IMR-90 (cell line): Measurements from ENCODE around the gene GNPTG. TPM values are rescaled to one million over a fixed set of nuclear protein-coding genes. Genes with fewer than 3 reads are reported as not detected.

Experiments
- ATAC-seq: fragments of 200-7000 bp; cut with Tn5 transposase; 2 replicates; pipeline ENCODE4 v1.9.1; 2020; ENCODE audit warnings: low read depth, mild to moderate bottlenecking, moderate library complexity
- BruUV-seq: library from RNA; stranded (reverse); fragments of 400-500 nt; replicated peaks from 2 replicates; lab custom pipeline; 2021; lab: Mats Ljungman, UMichigan
- CTCF ChIA-PET: fragments of 300-600 bp; formaldehyde crosslinking; extraction: SDS; loops from one replicate; lab custom pipeline; 2021; ENCODE audit warnings: antibody characterized with exemption; lab: Yijun Ruan, JAX
- POLR2A ChIA-PET: fragments of 300-600 bp; sonication (Branson Sonifier 250); formaldehyde crosslinking; loops from one replicate; lab custom pipeline; 2022; ENCODE audit warnings: antibody characterized with exemption; ENCODE audit not compliant: unreplicated experiment; lab: Charles Lee
- DNase-seq: peaks from one replicate; pipeline ENCODE4 v3.0.0; 2013
- H2AFZ ChIP-seq: replicated peaks from 2 replicates; pipeline ENCODE3; 2013; ENCODE audit warnings: low read length, mild to moderate bottlenecking; ENCODE audit not compliant: poor library complexity
- H2AK5ac ChIP-seq: 2 replicates; pipeline ENCODE4 v1.6.1; 2013; ENCODE audit warnings: low read depth, low read length, inconsistent platforms
- H2AK9ac ChIP-seq: replicated peaks from 2 replicates; pipeline ENCODE3; 2013; ENCODE audit warnings: mild to moderate bottlenecking, low read depth, low read length, moderate library complexity; ENCODE audit not compliant: poor library complexity
- H2BK120ac ChIP-seq: 2 replicates; pipeline ENCODE4 v1.6.1; 2013; ENCODE audit warnings: low read depth, low read length, inconsistent platforms
- H2BK15ac ChIP-seq: 3 replicates; pipeline ENCODE4 v1.6.1; 2013; ENCODE audit warnings: low read depth, low read length, inconsistent platforms
- H2BK20ac ChIP-seq: 2 replicates; pipeline ENCODE4 v1.6.1; 2013; ENCODE audit warnings: low read depth, mild to moderate bottlenecking, inconsistent platforms, low read length, moderate library complexity
- H2BK5ac ChIP-seq: 2 replicates; pipeline ENCODE4 v1.6.1; 2013; ENCODE audit warnings: mild to moderate bottlenecking, low read depth, low read length, inconsistent platforms; ENCODE audit not compliant: poor library complexity, severe bottlenecking
- H3K14ac ChIP-seq: replicated peaks from 2 replicates; pipeline ENCODE4 v1.6.1; 2013; ENCODE audit warnings: low read depth, low read length, inconsistent platforms
- H3K18ac ChIP-seq: 2 replicates; pipeline ENCODE4 v1.6.1; 2013; ENCODE audit warnings: low read depth, low read length, control low read depth
- H3K23ac ChIP-seq: 2 replicates; pipeline ENCODE4 v1.6.1; 2013; ENCODE audit warnings: low read depth, low read length, inconsistent platforms
- H3K27ac ChIP-seq: 2 replicates; pipeline ENCODE4 v1.5.1; 2013; ENCODE audit warnings: mild to moderate bottlenecking, control low read depth, low read length; ENCODE audit not compliant: insufficient read depth
- H3K27me3 ChIP-seq: 2 replicates; pipeline ENCODE4 v1.6.1; 2013; ENCODE audit warnings: low read length; ENCODE audit not compliant: control insufficient read depth, insufficient read depth
- H3K36me3 ChIP-seq: 2 replicates; pipeline ENCODE4 v1.6.1; 2013; ENCODE audit warnings: low read length, mixed read lengths; ENCODE audit not compliant: control insufficient read depth, insufficient read depth
- H3K4ac ChIP-seq: 2 replicates; pipeline ENCODE4 v1.6.1; 2013; ENCODE audit warnings: low read depth, low read length, inconsistent platforms
- H3K4me1 ChIP-seq: 2 replicates; pipeline ENCODE4 v1.6.1; 2013; ENCODE audit warnings: low read length, mixed read lengths; ENCODE audit not compliant: control insufficient read depth, insufficient read depth
- H3K4me2 ChIP-seq: 2 replicates; pipeline ENCODE4 v1.6.1; 2013; ENCODE audit warnings: low read depth, mild to moderate bottlenecking, control low read depth, low read length, moderate library complexity
- H3K4me3 ChIP-seq: 2 replicates; pipeline ENCODE4 v1.5.1; 2013; ENCODE audit warnings: low read depth, mild to moderate bottlenecking, control low read depth, low read length, moderate library complexity; ENCODE audit not compliant: insufficient read depth
- H3K56ac ChIP-seq: 2 replicates; pipeline ENCODE4 v1.6.1; 2013; ENCODE audit warnings: low read length, inconsistent platforms; ENCODE audit not compliant: insufficient read depth; ENCODE audit errors: extremely low read depth
- H3K79me1 ChIP-seq, 2 experiments: 2 replicates each; pipeline ENCODE4 v1.6.1; 2013; ENCODE audit warnings: low read length in 2 of 2, inconsistent platforms in 1 of 2, low read depth in 1 of 2
- H3K9ac ChIP-seq: 2 replicates; pipeline ENCODE4 v1.6.1; 2013; ENCODE audit warnings: low read depth, low read length, control low read depth
- H3K9me1 ChIP-seq: 2 replicates; pipeline ENCODE4 v1.6.1; 2013; ENCODE audit warnings: low read length, inconsistent platforms; ENCODE audit not compliant: insufficient read depth
- H3K9me3 ChIP-seq: 2 replicates; pipeline ENCODE4 v1.6.1; 2013; ENCODE audit warnings: low read length; ENCODE audit not compliant: control insufficient read depth, insufficient read depth
- H4K20me1 ChIP-seq: 2 replicates; pipeline ENCODE4 v1.6.1; 2013; ENCODE audit warnings: low read length, inconsistent platforms; ENCODE audit not compliant: insufficient read depth
- H4K5ac ChIP-seq: 2 replicates; pipeline ENCODE4 v1.6.1; 2013; ENCODE audit warnings: mild to moderate bottlenecking, low read depth, low read length, control low read depth
- H4K8ac ChIP-seq, 2 experiments: 2 replicates each; pipeline ENCODE4 v1.6.1; 2013; ENCODE audit warnings: low read depth in 2 of 2, low read length in 2 of 2, control low read depth in 1 of 2, inconsistent platforms in 1 of 2
- H4K91ac ChIP-seq: 2 replicates; pipeline ENCODE4 v1.6.1; 2013; ENCODE audit warnings: low read depth, low read length, inconsistent platforms; ENCODE audit not compliant: insufficient read depth
- BHLHE40 ChIP-seq: fragments of 150-350 bp; IDR thresholded peaks from 2 replicates; pipeline ENCODE4 v1.6.1; 2016; ENCODE audit warnings: mild to moderate bottlenecking, low read depth, low read length
- CEBPB ChIP-seq: IDR thresholded peaks from 2 replicates; pipeline ENCODE4 v1.6.1; 2012; ENCODE audit warnings: low read depth, low read length, improper control_type of control experiment
- CHD1 ChIP-seq: IDR thresholded peaks from 2 replicates; pipeline ENCODE4 v1.6.1; 2012; ENCODE audit warnings: low read depth, low read length, improper control_type of control experiment
- CTCF ChIP-seq: conservative IDR thresholded peaks from 2 replicates; pipeline ENCODE4 v1.5.1; 2012; ENCODE audit warnings: mild to moderate bottlenecking, low read depth, low read length, improper control_type of control experiment
- ELK1 ChIP-seq: fragments of 150-350 bp; IDR thresholded peaks from 2 replicates; pipeline ENCODE4 v1.6.1; 2016; ENCODE audit warnings: low read depth, mild to moderate bottlenecking, low read length, moderate library complexity, borderline replicate concordance
- FOS ChIP-seq: fragments of 150-350 bp; IDR thresholded peaks from 2 replicates; pipeline ENCODE4 v1.6.1; 2016; ENCODE audit warnings: low read depth, low read length
- MAFK ChIP-seq: IDR thresholded peaks from 2 replicates; pipeline ENCODE4 v1.6.1; 2012; ENCODE audit warnings: low read depth, low read length, improper control_type of control experiment
- MAZ ChIP-seq: IDR thresholded peaks from 2 replicates; pipeline ENCODE4 v1.6.1; 2012; ENCODE audit warnings: low read depth, mild to moderate bottlenecking, low read length, improper control_type of control experiment, moderate library complexity, borderline replicate concordance
- MXI1 ChIP-seq: IDR thresholded peaks from 2 replicates; pipeline ENCODE4 v1.6.1; 2012; ENCODE audit warnings: low read depth, mild to moderate bottlenecking, low read length, moderate library complexity, borderline replicate concordance
- NFE2L2 ChIP-seq: fragments of 150-350 bp; IDR thresholded peaks from 2 replicates; pipeline ENCODE4 v1.6.1; 2016; ENCODE audit warnings: low read depth, mild to moderate bottlenecking, low read length
- POLR2A ChIP-seq: IDR thresholded peaks from 2 replicates; pipeline ENCODE4 v1.6.1; 2012; ENCODE audit warnings: mild to moderate bottlenecking, low read depth, low read length
- RAD21 ChIP-seq: IDR thresholded peaks from 2 replicates; pipeline ENCODE4 v1.6.1; 2012; ENCODE audit warnings: low read length, improper control_type of control experiment
- RCOR1 ChIP-seq: IDR thresholded peaks from 2 replicates; pipeline ENCODE4 v1.6.1; 2012; ENCODE audit warnings: mild to moderate bottlenecking, low read length, improper control_type of control experiment; ENCODE audit not compliant: insufficient replicate concordance
- RFX5 ChIP-seq: IDR thresholded peaks from 2 replicates; pipeline ENCODE4 v1.8.0; 2012; ENCODE audit warnings: low read depth, mild to moderate bottlenecking, low read length, moderate library complexity
- SMC3 ChIP-seq: fragments of 150-350 bp; IDR thresholded peaks from 2 replicates; pipeline ENCODE4 v1.6.1; 2016; ENCODE audit warnings: low read depth, mild to moderate bottlenecking, antibody characterized with exemption, low read length, moderate library complexity
- USF2 ChIP-seq: fragments of 150-350 bp; IDR thresholded peaks from 2 replicates; pipeline ENCODE4 v1.6.1; 2017; ENCODE audit warnings: mild to moderate bottlenecking, antibody characterized with exemption, low read length, low read depth
- WGBS, 2 experiments: methylation state at CpG; one replicate each; pipeline versions ENCODE4 v1.1.5 to v1.1.7; 2013; ENCODE audit warnings: missing lambda C conversion rate in 2 of 2; ENCODE audit not compliant: insufficient read length in 1 of 2; ENCODE audit errors: extremely low coverage in 2 of 2; 5-methylcytosine and 5-hydroxymethylcytosine counted together
- dilution Hi-C: fragments of 300-500 bp; cut with HindIII; formaldehyde crosslinking; loops from one replicate; pipeline ENCODE4 v1.14.3; 2018; ENCODE audit warnings: low sequenced_read_pairs; ENCODE audit not compliant: unreplicated experiment
- in situ Hi-C: fragments of 300-500 bp; cut with MboI; formaldehyde crosslinking; loops from 3 replicates; pipeline ENCODE4 v1.14.3; 2019; ENCODE audit warnings: low sequenced_read_pairs, inconsistent platforms, mixed read lengths
- intact Hi-C: fragments of 100-400 bp; cut with micrococcal nuclease; formaldehyde crosslinking; loops from 2 replicates; pipeline ENCODE4 v1.10.0; 2022
- polyA plus RNA-seq, 3 experiments: library from polyadenylated mRNA; depleted of rRNA; stranded (reverse); fragments of >200 nt; gene quantifications; 2 replicates each; pipeline ENCODE4 v1.2.3, GENCODE V29; 2012; ENCODE audit warnings: low replicate concordance in 1 of 3
- total RNA-seq: library from RNA; depleted of rRNA; stranded (reverse); fragments of >200 nt; gene quantifications from 2 replicates; pipeline ENCODE4 v1.2.3, GENCODE V29; 2012

The GNPTG gene
- total and polyA plus RNA-seq, 2 of the 4 experiments (the other 2 are of a cell fraction): 14.9 to 70.8 TPM

DNA sequence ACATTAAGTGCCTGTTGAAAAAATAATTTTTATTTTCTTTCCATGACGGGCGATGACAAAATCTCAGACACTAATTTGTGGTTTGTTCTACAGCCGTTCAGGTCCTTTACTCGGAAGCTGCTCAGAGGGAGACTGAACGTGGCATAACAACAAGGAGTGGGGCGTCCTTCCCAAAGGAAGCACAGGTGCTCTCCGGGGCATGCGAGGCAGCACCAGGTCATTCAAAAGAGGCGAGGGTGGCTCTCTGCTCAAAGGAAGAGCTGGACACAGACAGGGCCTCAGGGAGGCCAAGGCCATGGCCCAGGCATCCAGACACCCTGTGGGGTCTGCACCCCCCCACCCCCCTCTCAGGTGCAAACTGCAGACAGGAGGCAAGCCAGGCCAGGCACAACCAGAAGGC is 46.6 kb downstream of the GNPTG start:
- Histone ChIP-seq H2BK20ac (no peak overlapping the region), H3K4me2 (no peak overlapping the region), H4K8ac (no peak overlapping the region), H3K14ac (no peak overlapping the region), H3K9me3 (no peaks in the 10 kb centered on the region), H3K4me1 (no peaks in the 10 kb centered on the region), H3K36me3 (peaks cover 46% of the 10 kb centered on the region), H2BK120ac (no peak overlapping the region), H3K56ac (no peak overlapping the region), H3K4ac (no peak overlapping the region), H4K20me1 (no peaks in the 10 kb centered on the region), H3K18ac (no peak overlapping the region), H3K79me1 (no peaks in the 10 kb centered on the region), H3K27ac (no peak overlapping the region), H3K23ac (no peak overlapping the region), H3K9ac (no peak overlapping the region), H3K9me1 (no peaks in the 10 kb centered on the region), H2BK5ac (no peak overlapping the region), H4K5ac (no peak overlapping the region), H3K4me3 (no peak overlapping the region), H2AK9ac (no peak overlapping the region), H2BK15ac (no peak overlapping the region), H3K27me3 (no peaks in the 10 kb centered on the region), H2AFZ (no peak overlapping the region), H4K91ac (no peak overlapping the region), H2AK5ac (no peak overlapping the region)
- BruUV-seq: no TSS peak
- ChIA-PET CTCF (no interaction called here), POLR2A (no interaction called here)
- intact Hi-C loops: no loop called here
- dilution Hi-C loops: no loop called here
- no peak for DNase-seq
- in situ Hi-C loops: no loop called here
- TF ChIP-seq CTCF: no peak
- TF ChIP-seq NFE2L2: no peak
- TF ChIP-seq CEBPB: no peak
- no peak for TF ChIP-seq MAZ
- no peak for TF ChIP-seq FOS
- TF ChIP-seq SMC3: no peak
- TF ChIP-seq RFX5: no peak
- TF ChIP-seq MXI1: no peak
- no peak for TF ChIP-seq POLR2A
- no peak for TF ChIP-seq CHD1
- no peak for TF ChIP-seq MAFK
- no peak for TF ChIP-seq BHLHE40
- TF ChIP-seq RCOR1: no peak
- TF ChIP-seq ELK1: no peak
- TF ChIP-seq RAD21: no peak
- TF ChIP-seq USF2: no peak
- 95% methylated on average over 7 of the region's 9 CpGs; no CpG with 5 or more reads in 1 of the 2 experiments for WGBS, 2 experiments
- ATAC-seq: no peak
